ENCODE measurements around the gene FSTL4.
"Not testable (repeated sequence)": the region's sequence is repeated elsewhere in the genome, so short reads cannot be mapped to it uniquely, and the experiment has no call there.

The FSTL4 gene

DNA sequence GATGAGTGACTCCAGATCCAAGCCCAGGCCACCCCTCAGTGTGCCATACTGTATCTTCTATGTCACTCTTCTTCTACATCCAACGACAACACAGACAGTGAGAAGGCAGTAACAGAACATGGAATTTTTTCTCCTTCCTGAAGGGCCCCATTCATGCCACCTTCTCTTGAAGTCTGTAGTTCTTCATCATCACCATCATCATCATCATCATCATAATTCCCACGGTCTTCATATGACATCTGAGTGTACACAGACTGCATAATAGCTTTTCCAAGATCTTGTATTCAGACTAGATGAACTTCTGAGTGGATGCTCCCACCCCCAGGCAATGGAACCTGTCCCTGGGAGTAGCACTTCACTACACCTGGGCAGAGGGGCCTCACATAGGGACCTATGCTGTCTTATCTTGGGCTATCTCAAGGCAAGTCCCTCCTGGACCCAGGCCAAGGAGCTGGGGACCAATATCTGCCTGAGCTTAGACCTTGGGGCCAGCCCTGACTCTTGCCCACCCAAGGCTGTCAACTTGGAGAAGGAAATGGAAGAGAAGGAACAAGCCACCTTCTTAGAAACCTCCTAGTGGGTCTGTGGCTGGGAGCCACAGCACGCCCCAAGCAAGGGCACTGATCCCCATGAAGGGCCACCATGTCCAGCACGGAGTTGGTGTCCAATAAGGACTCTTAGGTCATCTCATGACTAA, 159.1 kb downstream of the FSTL4 start:
- no peak for DNase-seq

DNA sequence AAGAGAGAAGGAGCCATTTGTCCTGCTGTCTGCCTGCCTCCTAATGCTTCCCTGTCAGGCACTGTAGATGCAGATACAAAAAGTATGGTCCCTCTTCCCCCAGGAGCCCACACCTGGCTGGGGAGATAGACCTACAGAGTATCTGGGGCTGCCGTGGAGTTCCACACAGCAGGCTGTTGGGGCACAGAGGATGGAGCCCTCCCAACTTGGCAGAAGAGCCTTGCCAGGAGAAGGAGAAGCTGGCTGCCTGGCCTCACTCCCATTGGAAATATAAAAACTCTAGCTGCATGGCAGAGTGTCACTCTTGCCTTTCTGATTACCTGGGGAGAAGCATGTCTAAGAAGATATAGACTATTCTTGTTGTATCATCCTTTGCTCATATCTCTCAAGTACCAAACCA, 160.4 kb downstream of the FSTL4 start:
- no peak for DNase-seq

DNA sequence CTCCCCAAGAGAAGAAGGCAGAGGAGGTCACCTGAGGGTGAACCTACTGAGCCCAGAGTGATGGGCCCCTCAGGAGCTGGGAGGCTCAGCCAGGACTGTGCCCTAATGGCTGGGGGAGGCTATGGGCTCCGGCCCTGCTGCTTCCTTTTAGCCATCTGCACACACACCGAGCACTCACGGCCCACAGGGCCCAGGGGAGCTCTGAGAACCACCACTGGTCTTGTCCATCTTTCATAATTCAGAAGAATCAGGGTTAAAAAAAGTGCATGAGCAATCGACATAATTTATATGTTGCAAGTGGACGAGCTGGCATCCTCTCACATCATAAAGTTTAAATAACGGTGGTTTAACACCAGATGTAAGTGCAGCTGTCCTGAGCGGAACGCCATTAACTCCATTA, 162.1 kb downstream of the FSTL4 start:
- DNase-seq = no peak

DNA sequence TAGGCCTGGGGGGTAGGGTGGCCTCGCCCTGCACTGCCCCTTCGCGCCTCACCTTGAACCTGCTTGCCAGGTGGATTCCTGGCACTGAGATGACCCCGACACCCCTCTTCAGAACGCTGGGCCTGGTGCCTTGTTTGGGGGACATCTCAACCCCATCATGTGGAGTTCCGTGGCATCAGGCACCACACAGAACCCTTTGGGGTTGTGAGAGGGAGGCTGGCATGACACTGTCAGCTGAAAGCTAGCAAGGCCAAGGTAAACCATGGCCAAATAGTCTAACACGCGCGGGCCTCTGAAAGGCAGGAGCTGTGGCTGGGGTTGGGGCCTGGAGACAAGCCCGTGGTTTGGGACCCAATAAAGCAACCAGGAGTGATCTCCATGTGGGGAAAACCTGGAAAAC, 163.2 kb downstream of the FSTL4 start:
- DNase-seq = no peak

DNA sequence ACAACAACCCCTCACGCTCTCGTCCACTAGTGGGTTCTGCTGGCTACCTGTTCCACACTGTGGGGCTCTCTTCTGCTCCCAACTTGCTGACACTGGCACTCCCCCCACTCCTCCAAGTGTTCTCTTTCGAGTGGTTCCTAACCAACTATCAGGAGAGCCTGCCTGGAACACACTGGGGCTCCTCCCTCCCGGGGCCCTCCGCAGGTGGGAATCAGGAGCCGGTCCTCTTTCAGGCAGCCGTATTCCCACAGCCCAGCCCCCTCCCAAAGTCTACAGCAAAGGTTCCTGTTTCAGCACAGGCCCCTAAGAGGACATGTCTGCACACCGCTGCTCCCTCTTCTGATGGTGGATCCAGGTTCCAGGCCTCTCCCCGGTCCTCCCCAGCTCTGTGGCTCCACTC, 165.9 kb downstream of the FSTL4 start:
- DNase-seq = no peak

DNA sequence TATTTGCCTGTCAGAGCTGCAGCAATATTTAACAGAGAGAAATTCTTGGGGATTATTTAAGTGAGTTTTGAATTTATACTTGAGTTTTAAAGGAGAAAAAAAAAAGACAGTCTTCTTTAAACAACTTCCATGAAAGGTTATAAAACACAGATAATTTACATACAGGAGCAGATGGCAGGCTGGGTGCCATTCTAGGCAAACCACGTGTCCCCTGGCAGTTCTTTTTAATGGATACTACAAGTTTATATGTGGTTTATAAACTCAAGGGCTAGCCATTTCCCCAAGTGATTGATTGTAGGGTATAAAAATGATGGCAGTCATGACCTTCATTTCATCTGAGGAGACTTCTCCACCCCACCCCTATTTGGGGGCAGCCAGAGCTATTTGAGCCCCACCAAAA, 166.6 kb downstream of the FSTL4 start:
- DNase-seq = no peak

DNA sequence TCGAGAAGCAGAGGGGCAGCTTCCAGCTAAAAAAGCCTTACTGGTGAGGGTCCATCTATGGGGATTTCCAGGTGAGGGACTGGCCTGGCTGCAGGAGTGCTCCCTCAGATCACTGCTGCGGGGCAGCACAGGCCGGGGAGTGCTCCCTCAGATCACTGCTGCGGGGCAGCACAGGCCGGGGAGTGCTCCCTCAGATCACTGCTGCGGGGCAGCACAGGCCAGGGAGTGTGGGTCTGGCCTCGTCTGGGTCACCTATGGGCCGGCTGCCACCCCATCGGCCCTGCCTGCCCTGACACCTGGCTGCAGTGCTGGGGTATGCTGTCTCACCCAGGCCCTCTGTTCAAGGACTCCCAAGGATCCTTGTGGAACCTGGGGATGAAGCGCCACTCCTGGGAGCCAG, 167.1 kb downstream of the FSTL4 start:
- DNase-seq = not testable (repeated sequence)

DNA sequence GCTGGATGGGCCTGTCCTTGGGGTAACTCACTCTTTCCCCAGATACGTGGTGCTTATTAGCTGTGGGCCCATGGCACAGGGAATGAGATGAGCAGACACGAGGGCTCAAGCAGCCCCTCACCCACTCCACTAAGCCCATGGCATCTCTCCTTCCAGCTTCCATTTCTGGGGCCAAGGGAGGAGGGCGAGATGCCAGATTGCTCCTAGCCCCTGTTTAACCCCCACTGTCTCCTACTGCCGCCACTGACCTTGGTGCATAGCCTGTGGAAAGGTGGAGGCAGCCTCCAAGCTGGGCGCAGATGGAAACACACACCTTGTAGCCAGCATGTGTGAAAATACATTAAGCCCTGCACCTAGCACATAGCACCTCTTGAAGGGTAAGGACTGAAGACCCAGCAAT, 167.6 kb downstream of the FSTL4 start:
- DNase-seq = no peak

DNA sequence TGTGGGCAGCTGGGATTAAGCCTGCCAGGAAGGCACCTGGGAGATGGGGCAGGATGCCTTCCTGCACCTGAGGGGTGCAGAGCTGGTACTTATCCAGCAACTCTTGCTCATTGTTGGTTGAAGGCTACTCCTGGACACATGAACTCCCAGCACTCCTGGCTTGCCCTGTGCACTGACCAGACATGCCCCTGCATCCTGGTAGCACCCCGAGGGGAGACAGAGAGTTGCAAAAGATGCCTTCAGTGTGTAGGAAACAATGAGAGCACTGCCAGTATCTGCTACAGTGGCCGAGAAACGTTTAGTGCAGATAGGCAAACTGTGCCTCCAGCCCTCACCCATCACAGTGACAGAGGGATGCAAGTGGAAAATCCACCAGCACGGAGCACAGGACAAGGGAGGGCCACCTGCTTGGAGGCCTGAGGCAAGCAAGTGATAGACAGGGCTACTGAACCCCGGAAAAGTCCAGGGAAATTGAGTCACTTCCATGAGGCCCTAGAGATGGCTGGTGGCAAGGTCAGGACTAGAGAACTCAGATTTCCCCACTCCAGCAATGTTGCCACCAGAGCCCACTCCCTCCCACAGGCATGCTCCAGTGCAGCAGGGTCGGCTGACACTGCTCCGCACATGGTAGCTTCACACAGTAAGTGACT, 171.1 kb downstream of the FSTL4 start:
- no peak for DNase-seq

DNA sequence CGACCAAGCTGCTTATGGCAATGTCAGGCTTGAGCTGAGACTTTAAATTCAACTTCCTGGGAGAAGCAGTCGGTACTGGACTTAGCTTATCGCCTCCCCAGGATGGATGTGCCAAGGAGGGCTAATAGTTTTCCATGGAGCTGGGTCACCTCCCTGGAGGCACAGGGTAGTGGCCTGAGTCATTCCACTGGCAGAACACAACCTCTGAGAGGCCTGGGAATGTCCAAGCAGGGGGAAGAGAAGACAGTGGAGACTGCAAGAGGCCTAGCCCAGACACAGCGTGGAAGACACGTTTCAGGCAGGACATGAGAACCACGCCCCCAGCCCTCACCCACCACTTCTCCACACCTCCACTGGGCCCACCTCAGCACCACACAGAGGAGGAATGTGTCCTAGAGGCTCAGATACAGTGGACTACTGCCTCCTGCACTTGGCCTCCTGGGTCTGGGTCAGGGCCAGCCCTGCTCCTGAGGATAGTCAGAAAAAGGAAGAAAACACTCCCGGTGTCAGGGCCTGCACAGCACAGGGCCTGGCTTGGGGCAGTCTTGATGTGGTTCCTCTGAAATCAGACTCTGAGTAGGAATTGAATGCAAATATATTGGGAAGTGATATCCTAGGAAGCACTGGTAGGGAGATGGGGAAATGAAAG, 171.8 kb downstream of the FSTL4 start:
- no peak for DNase-seq

DNA sequence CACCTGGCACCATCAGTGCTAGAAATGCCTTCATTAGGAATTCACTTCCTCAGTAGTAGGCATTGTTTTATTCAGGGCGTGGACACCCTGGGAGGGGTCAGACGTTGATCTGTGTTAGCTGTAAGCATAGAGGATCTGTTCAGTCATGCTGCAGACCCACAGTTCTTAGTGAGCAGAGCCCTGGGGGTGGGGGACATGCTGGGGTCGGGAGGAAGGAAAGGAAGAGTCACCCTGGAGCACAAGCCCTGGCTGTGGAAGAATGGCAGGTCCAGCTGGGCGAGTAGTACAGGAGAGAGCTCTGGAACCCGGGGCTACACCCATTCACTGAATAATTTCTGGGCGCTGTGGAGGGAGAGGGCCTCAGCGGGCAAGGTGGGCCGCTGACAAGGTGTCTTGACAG, 172.5 kb downstream of the FSTL4 start:
- no peak for DNase-seq

DNA sequence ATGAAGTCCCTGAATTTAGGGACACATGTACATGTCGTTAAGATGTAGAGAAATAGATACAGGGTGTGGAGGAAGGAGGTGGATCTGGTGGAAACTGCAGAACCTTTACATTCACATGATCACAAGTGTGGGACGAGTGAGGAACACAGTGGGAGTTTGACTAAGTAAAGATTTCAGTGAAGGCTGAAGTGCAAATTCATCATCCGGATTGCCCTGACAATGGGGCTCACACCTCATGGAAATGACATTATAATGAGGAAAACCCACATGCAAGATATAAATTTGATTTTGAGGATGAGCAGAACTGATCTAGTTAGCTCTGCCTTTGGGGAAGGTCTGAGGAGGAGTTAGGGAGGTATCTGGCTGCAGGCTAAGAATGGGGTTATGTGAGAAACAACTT, 173.9 kb downstream of the FSTL4 start:
- DNase-seq = no peak

DNA sequence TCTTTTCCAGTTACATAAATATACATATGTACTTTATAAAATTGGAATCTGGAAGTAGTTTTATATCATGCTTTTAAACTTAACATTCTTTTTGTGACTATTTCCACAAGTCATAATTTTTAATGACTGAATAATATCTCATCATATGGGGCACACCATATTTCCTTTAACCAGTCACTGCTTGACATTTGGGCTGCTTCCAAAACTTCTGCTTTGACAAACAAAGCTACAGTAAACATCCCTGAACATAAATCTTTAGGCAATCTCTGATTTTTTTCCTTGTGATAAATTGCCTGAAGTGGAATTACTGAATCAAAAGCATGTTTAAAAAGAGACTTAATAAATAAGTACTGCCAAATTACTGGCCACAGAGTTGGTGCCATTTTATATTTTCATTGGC, 178.0 kb downstream of the FSTL4 start:
- no peak for DNase-seq

DNA sequence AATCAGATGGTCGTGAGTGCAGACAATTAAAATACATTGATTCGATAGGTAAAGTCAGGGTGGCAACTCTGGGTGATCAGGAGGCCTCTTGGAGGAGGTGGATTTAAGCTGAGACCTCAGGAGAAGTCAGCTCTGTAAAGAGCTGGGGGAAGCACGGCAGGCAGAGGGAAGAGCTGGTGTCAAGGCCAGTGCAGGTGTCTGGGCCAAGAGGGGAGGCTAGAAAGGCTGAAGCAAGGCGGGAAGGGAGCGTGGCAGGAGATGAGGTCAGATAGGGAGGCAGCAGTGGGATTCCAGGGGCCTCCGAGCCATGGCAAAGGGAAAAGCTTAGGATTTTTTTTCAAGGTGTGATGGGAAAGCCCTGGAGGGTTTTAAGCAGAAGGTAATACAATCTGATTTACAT, 178.7 kb downstream of the FSTL4 start:
- DNase-seq = no peak

DNA sequence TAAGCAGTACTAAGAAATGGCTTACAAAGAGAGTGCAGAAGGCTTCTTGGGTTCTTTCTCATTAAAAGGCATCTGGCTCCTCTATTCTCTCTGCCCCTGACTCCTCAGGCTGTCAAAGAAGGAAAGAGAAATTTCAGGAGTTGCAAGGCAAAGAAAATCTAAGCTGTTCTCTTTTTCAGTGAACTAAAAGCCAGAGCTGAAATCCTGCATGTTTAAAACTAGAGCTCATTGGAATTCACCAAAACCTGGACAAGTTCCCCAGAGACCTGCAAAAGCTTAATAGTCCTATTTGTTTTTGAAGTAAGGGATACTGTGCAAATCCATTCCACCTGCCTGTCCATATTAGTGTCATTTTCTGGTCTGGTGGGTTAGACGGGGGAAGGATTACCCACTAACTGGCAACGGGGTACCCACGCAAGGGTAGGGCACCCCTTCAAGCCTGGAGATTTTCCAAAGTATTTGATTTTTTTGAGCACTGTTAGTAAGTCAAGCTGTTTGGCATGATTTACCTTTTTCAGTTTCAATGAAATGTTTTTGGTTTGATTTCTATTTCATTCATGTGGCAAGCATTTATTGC, 179.3 kb downstream of the FSTL4 start:
- no peak for DNase-seq

DNA sequence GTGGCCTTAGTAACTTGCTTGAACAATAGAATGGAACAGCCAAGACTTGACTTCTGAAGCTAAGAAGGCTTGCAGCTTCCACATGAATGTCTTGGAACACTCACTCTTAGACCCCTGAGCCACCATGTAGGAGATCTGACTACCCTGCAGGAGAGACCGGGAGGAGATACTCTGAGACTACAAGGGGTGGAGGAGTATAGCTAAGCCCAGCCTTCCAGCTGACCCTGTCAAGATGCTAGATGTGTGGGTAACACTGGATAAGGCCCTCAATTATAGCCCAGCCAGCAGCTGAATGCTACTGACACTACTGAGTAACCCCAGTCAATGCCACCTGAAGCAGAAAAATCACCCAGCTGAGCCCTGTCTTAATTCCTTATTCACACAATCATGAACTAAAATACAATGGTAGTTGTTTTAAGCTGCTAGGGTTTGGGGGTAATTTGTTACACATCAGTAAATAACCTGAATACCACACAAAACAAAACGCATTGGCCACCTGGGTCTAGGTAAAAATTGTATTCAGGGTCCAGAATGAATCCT, 180.9 kb downstream of the FSTL4 start:
- no peak for DNase-seq

DNA sequence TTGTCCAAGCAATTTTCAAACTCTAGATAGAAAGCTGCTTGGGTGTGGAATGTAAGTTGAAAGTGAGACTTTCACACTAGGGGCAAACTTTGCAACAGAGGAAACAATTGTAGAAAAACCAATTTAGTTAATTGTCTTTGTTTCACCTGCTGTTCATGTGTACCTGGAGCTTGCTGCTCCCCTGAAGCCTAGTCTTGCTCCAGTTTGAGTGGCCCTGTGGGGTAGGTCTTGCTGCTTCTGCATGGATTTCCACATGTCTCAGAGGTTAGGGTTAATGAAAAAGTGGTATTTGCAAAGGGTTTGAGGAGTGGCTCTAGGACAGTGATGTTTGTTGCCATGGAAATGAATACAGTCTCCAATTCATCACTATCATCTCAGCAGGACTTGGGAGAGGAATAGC, 182.2 kb downstream of the FSTL4 start:
- no peak for DNase-seq

DNA sequence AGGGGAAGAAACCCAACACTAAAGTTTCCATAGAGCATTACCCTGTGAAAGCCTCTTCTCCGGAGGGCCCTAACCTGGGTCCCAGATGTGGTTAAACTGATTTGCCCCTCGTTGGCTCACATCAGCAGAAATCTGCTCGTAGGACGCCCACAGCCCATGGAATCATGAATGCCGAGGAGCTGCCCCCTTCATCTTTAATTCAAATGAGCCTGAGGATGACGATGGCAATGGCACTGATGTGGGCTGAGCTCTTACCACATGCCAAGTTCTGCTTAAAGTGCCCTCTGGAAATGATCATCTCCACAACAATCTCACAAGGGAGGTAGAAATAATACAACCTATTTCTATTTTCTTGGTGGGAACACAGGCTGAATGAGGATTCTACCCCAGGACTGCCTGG, 183.3 kb downstream of the FSTL4 start:
- no peak for DNase-seq

DNA sequence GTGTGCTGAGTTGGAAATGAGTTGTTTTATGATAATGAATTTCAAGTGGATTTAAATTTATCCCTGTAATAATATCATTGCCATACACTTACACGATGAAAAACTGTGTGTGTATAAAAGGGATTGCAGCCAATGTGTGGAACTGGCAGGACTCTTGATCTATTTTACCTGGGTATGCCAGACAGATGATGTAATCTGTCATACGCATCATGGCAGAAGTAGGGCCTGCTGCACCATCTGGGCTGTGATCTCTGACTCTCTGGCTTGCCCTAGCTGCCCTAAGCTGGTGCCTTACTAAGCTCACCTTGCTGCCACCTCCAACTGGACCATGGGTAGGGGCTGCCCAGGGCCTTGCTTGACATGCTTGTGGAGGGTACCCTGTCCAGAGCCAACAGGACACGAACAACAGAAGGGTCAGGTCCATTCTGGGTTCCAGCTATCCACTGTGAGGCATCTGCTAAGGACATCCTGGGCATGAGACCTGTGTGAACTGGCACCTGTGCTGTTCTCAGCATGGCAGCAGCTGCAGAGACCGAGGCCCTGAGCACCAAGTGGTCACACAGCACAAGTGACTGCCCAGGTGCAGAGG, 184.2 kb downstream of the FSTL4 start:
- no peak for DNase-seq

DNA sequence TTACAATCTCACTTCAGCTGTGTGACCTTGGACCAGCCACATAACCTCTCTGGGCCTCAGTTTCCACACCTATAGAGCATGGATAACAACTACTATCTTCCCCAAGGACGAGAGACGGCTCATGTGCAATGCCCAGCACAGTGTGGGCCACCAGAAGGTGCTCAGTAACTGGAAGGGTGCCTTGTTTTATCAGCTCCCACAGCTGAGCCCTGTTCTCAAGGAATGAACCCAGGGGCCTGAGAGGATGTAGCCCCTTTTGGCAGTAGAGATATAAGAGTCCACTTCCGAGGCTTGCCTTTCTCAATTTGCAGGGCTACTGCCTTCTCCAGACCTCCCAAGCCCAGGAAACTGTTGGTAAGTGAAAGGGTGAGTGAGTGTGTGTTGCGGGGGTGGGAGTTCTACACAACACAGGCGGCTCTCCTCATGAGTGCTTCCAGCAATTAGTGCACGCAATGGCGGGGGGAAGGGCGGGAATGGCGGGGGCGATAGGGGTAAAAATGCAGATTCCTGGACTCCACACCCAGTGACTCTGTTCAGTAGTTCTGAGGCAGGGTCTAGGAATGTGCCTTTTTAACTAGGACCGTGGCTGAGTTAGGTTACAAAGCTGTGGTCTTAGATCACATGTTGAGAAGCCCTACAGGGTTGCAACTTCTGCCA, 185.1 kb downstream of the FSTL4 start:
- no peak for DNase-seq

DNA sequence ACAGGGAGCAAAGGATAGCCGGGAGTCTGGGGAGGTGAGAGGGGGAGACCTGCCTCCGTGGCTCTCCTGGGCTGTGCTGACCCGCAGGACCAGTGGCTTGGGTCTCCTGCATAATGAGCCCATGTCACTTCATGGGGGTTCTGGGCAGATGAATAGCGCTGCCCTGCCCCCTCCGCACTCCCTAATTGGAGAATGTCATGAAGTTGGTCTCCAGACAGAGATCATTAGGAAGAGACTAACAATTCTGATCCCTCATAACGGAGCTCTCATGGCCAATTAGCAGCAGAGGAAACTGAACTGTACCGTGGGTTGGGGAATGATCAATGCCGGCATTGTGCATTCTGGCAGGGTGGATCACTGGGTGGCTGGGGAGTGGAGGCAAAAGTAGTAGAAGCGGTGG, 186.1 kb downstream of the FSTL4 start:
- DNase-seq = no peak

DNA sequence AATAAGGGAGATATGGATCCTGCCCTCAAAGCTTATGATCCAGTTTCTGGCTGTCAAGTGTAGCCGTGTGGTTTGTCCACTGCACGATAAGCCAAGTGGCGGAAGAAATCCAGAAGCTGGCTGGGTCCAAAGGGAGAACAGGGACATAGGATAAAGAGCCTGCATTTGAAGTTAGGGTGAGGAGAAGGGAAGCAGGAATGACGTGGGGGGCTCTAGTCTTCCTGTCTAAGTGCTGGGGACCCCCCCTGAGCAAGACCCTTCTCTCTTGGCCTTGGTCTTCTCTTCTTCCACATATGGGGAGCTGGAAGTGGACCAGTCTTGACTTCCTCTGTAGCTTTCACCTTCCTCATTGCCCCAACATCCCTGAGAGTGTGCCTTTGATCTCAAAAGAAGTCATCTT, 186.6 kb downstream of the FSTL4 start:
- DNase-seq = no peak

DNA sequence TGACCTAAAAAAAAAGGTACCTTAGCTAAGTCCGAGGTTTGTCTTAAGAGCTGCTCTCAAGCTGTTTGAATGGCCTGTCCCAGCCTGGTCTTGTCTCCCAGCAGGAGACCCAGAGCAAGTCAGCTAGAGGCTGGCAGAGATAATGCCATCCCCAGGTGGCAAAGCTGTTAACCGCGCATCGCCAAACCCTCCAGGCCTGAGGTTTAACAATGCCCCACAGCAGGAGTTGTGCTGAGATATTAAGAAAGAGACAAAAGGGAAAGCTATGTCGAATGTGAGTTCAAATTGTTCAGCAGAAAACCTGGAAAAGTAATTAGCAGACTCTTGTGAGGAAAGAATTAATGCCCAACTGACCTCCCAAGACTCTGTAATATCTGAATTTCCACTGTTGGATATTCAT, 187.1 kb downstream of the FSTL4 start:
- no peak for DNase-seq

Measured in NCI-H2171 (cell line).